Activated CD8-positive, alpha-beta T cell treated with anti-CD3 and anti-CD28 coated beads for 36 hours (primary cell): ENCODE results near the gene ATP13A2. TPM values are rescaled to one million over a fixed set of nuclear protein-coding genes. Genes with fewer than 3 reads are reported as not detected.
A peak's percentile ranks its signal among the peaks of the same experiment; 100 is the strongest.

ENCODE experiments used
- ATAC-seq: fragments of 200-7000 bp; cut with Tn5 transposase; one replicate; pipeline ENCODE4 v1.10.0; 2021; ENCODE audit warnings: mild to moderate bottlenecking, moderate library complexity
- CTCF ChIA-PET: fragments of 350-600 bp; sonication (Branson Sonifier 250); formaldehyde crosslinking; loops from one replicate; lab custom pipeline; 2021; ENCODE audit warnings: antibody characterized with exemption; lab: Charles Lee
- POLR2A ChIA-PET: fragments of 350-600 bp; sonication (Branson Sonifier 250); formaldehyde crosslinking; loops from one replicate; lab custom pipeline; 2021; ENCODE audit warnings: antibody characterized with exemption; lab: Charles Lee
- DNase-seq: peaks from one replicate; pipeline ENCODE4 v3.0.0-alpha.2; 2020
- H3K27ac Mint-ChIP-seq: one replicate; pipeline ENCODE4 v1.8.0; 2021; ENCODE audit warnings: mild to moderate bottlenecking, mixed read lengths
- H3K27me3 Mint-ChIP-seq: one replicate; pipeline ENCODE4 v1.8.0; 2021; ENCODE audit warnings: mixed read lengths
- H3K36me3 Mint-ChIP-seq: one replicate; pipeline ENCODE4 v1.8.0; 2021; ENCODE audit warnings: low read depth, mixed read lengths
- H3K4me1 Mint-ChIP-seq: one replicate; pipeline ENCODE4 v1.8.0; 2021; ENCODE audit warnings: low read depth, mixed read lengths
- H3K4me3 Mint-ChIP-seq: one replicate; pipeline ENCODE4 v1.8.0; 2021; ENCODE audit warnings: mild to moderate bottlenecking, moderate library complexity, mixed read lengths
- H3K9me3 Mint-ChIP-seq: one replicate; pipeline ENCODE4 v1.8.0; 2021; ENCODE audit warnings: mixed read lengths
- intact Hi-C: fragments of 100-400 bp; cut with micrococcal nuclease; formaldehyde crosslinking; loops from one replicate; pipeline ENCODE4 v1.10.0; 2022
- total RNA-seq, 2 experiments: library from RNA; stranded (reverse); gene quantifications; one replicate each; pipeline ENCODE4 v1.2.3, GENCODE V29; 2021
- TF ChIP-seq, protein P1 (sequence below): fragments of 200-600 bp; IDR thresholded peaks from one replicate; pipeline ENCODE4 v1.8.0; 2022; ENCODE audit warnings: antibody characterized with exemption, mild to moderate bottlenecking

ATP13A2 gene
- total RNA-seq, 2 experiments from 2014 or later, result 21.4 to 24.1 TPM

DNA sequence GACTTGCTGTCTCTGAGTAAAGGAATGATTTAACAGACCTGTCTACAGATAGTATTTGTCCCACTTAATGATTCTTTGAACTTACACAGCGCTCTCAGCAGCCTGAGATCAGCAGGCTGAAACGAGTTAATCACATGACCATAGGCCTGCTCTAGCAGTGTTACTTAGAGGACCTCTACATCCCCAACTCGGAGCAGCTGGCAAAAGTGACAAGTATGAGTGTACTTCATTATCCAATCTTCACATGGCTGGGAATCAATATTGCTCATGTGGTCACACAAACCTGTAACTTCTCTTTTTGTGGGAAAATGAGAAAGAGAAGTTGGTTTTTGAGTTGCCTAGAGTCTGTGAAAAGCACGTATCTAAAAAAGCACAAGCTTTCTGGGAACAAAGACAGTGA is 11.4 kb upstream of the ATP13A2 start:
- Mint-ChIP-seq H3K4me1 (peaks cover 8% of the 10 kb centered on the region), H3K27ac (peak overlapping the region; percentile 10), H3K27me3 (no peaks in the 10 kb centered on the region), H3K4me3 (no peak overlapping the region), H3K36me3 (peaks cover 30% of the 10 kb centered on the region), H3K9me3 (no peaks in the 10 kb centered on the region)
- intact Hi-C loops, result no loop called here
- TF ChIP-seq, protein P1, sequence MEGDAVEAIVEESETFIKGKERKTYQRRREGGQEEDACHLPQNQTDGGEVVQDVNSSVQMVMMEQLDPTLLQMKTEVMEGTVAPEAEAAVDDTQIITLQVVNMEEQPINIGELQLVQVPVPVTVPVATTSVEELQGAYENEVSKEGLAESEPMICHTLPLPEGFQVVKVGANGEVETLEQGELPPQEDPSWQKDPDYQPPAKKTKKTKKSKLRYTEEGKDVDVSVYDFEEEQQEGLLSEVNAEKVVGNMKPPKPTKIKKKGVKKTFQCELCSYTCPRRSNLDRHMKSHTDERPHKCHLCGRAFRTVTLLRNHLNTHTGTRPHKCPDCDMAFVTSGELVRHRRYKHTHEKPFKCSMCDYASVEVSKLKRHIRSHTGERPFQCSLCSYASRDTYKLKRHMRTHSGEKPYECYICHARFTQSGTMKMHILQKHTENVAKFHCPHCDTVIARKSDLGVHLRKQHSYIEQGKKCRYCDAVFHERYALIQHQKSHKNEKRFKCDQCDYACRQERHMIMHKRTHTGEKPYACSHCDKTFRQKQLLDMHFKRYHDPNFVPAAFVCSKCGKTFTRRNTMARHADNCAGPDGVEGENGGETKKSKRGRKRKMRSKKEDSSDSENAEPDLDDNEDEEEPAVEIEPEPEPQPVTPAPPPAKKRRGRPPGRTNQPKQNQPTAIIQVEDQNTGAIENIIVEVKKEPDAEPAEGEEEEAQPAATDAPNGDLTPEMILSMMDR, result no peak
- ChIA-PET CTCF (interaction anchor here (1.0 to 1.4 kb wide), 3 partner anchors 10 to 13 kb away, joined by 3 read pairs; no protein-coding TSS in a partner anchor), POLR2A (interaction anchor here (1.1 kb wide), 1 partner anchor 29 kb away, joined by 3 read pairs; no protein-coding TSS in a partner anchor)
- ATAC-seq, result no peak
- DNase-seq, result no peak

DNA sequence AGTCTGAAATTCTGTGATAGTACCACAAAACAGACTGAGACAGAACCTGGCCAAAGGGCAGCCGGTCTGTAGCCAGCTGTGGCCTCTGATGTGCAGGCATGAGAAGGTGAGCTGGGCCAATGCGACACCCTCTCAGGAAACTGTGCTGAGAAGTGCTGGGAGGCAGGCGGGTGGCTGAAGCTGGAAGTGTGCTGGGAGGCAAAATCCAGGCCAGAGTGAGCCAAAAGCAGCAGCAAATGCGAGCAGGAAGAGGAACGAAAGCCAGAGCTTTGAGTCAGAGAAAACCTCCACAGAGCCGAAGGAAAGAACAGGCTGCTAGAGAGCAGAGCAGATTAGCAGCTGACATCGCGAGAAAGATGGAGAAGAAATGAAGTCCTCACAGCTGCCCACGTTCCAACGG is 10.2 kb upstream of the ATP13A2 start:
- intact Hi-C loops, result no loop called here
- peak overlapping the region; percentile 25 for H3K27ac Mint-ChIP-seq
- CTCF ChIA-PET, result no interaction called here
- H3K36me3 Mint-ChIP-seq, result peaks cover 23% of the 10 kb centered on the region
- TF ChIP-seq, protein P1, result no peak
- no peaks in the 10 kb centered on the region for H3K9me3 Mint-ChIP-seq
- H3K4me3 Mint-ChIP-seq, result no peak overlapping the region
- no peak for DNase-seq
- ATAC-seq, result no peak
- peaks cover 8% of the 10 kb centered on the region for H3K4me1 Mint-ChIP-seq
- POLR2A ChIA-PET, result interaction anchor here (0.9 kb wide), 1 partner anchor 11 kb away, joined by 4 read pairs; no protein-coding TSS in a partner anchor
- H3K27me3 Mint-ChIP-seq, result no peaks in the 10 kb centered on the region

DNA sequence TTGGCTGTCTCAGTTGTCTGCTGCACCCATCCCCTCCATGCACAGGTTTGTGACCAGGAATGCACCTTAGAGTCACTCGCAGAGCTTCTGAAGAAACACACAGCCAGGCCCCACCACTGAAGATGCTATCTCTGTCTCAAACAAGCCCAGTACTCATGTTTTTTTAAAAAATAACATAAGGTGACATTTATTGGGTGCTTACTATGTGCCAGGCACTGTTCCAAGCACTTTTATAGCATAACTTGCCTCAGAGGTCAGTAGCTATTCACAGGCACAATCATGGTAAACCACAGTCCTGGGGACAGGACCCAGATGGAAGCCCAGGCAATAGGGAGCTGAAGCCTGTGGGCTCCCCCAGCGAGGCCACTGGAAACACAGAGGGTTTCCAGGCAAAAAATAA is 8.8 kb upstream of the ATP13A2 start:
- TF ChIP-seq, protein P1, result no peak
- H3K4me1 Mint-ChIP-seq, result peaks cover 8% of the 10 kb centered on the region
- peaks cover 22% of the 10 kb centered on the region for H3K36me3 Mint-ChIP-seq
- no peak overlapping the region for H3K4me3 Mint-ChIP-seq
- H3K9me3 Mint-ChIP-seq, result no peaks in the 10 kb centered on the region
- H3K27me3 Mint-ChIP-seq, result no peaks in the 10 kb centered on the region
- DNase-seq (no peak), ATAC-seq (no peak)
- ChIA-PET POLR2A (interaction anchor here (0.8 kb wide), 1 partner anchor 10 kb away, joined by 3 read pairs; no protein-coding TSS in a partner anchor), CTCF (interaction anchor here (0.8 kb wide), 1 partner anchor 26 kb away, joined by 3 read pairs; no protein-coding TSS in a partner anchor)
- no peak overlapping the region for H3K27ac Mint-ChIP-seq
- intact Hi-C loops, result no loop called here

DNA sequence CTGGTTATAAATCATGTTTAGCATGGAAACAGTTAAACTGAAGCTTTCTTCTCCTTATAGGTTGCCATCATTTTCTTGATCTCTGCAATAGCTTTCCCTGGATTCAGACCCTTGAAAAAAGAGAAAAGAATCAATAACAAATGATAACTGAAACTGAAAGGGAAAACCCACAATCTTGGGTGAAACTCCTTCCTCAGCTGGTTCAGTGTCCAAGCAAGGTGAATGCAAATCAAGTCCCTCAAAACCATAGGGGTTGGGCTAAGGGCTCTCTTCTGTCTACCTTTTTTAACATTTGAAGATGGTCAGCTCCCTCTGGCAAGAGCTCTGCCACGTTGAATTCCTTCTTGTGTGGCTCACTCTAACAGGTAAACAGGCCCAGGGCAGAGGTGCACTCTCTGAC is 7.1 kb upstream of the ATP13A2 start:
- Mint-ChIP-seq H3K27me3 (no peaks in the 10 kb centered on the region), H3K27ac (peak overlapping the region; percentile 77), H3K36me3 (peaks cover 21% of the 10 kb centered on the region), H3K4me3 (no peak overlapping the region), H3K9me3 (no peaks in the 10 kb centered on the region), H3K4me1 (peaks cover 8% of the 10 kb centered on the region)
- TF ChIP-seq, protein P1, result no peak
- intact Hi-C loops, result no loop called here
- DNase-seq (no peak), ATAC-seq (no peak)
- ChIA-PET CTCF (interaction anchor here (1.1 to 1.3 kb wide), 3 partner anchors 12 to 67 kb away, joined by 3 to 6 read pairs (median 4); no protein-coding TSS in a partner anchor), POLR2A (interaction anchor here (0.8 kb wide), 1 partner anchor 42 kb away, joined by 3 read pairs; no protein-coding TSS in a partner anchor)

DNA sequence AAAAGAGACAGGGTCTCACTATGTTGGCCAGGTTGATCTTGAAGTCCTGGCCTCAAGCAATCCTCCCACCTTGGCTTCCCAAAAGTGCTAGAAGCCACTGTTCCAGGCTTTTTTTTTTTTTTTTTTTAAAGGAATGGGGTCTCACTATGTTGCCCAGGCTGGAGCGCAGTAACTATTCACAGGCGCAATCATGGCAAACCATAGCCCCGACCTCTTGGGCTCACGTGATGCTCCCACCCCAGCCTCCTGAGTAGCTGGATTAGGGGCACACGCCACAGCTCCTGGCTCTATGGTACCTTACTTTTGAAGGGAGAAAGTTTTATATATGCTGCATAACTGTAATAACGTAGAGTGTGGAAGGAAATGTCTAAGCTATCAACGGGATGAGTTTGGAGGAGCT is 5.7 kb upstream of the ATP13A2 start:
- DNase-seq (no peak), ATAC-seq (no peak)
- POLR2A ChIA-PET, result no interaction called here
- CTCF ChIA-PET, result no interaction called here
- Mint-ChIP-seq H3K4me1 (peaks cover 8% of the 10 kb centered on the region), H3K9me3 (no peaks in the 10 kb centered on the region), H3K27ac (no peak overlapping the region), H3K4me3 (no peak overlapping the region), H3K27me3 (no peaks in the 10 kb centered on the region), H3K36me3 (peaks cover 21% of the 10 kb centered on the region)
- TF ChIP-seq, protein P1, result no peak
- intact Hi-C loops, result no loop called here
